ENCODE measurements around the gene UBE2B. TPM values are rescaled to one million over a fixed set of nuclear protein-coding genes. Genes with fewer than 3 reads are reported as not detected.
"Not testable (repeated sequence)": the region's sequence is repeated elsewhere in the genome, so short reads cannot be mapped to it uniquely, and the experiment has no call there.

The UBE2B gene
- polyA plus RNA-seq, 3 donors: 30.6 to 68.6 (median 43.4) TPM

GRCh38 chr5:134420343-134420742 lies 49.0 kb downstream of the UBE2B start:
- H3K27me3 ChIP-seq (ENCODE audit: control insufficient read depth in 2 of 2, insufficient read depth in 2 of 2, low read length in 2 of 2): no peaks in the 10 kb centered on the region
- peaks cover 2% of the 10 kb centered on the region for H3K4me1 Mint-ChIP-seq
- H3K4me3 ChIP-seq (replicated peaks in 1 of 3; ENCODE audit: low read depth in 2 of 3, low read length in 3 of 3): no peak overlapping the region
- no peak overlapping the region for H2AFZ ChIP-seq (ENCODE audit: insufficient read depth, low read depth, low read length, poor library complexity, severe bottlenecking)
- H3K27me3 Mint-ChIP-seq (ENCODE audit: low read depth in 3 of 3): peaks cover 0 to 6% (median 5%) of the 10 kb centered on the region in 3 donors
- intact Hi-C loops (cut with micrococcal nuclease): no loop called here
- no peaks in the 10 kb centered on the region for H3K79me2 ChIP-seq (ENCODE audit: insufficient read depth, low read length)
- TF ChIP-seq CTCF (IDR thresholded peaks at IDR 0.05): no peak
- no peak overlapping the region for H3K4me2 ChIP-seq (replicated peaks; ENCODE audit: extremely low read depth, low read length, poor library complexity, severe bottlenecking)
- peaks cover 0 to 9% of the 10 kb centered on the region in 2 donors for H3K9me3 ChIP-seq (replicated peaks in 1 of 2; ENCODE audit: control insufficient read depth in 1 of 2, insufficient read depth in 1 of 2, low read length in 2 of 2)
- H3K36me3 ChIP-seq (replicated peaks in 1 of 2; ENCODE audit: control insufficient read depth in 1 of 2, insufficient read depth in 2 of 2, low read length in 2 of 2): no peaks in the 10 kb centered on the region
- no peak overlapping the region for H3K4me3 Mint-ChIP-seq
- no peaks in the 10 kb centered on the region for H3K4me1 ChIP-seq (ENCODE audit: control insufficient read depth in 1 of 2, insufficient read depth in 2 of 2, low read length in 2 of 2)
- no peak overlapping the region for H3K27ac Mint-ChIP-seq
- WGBS (ENCODE audit: insufficient coverage): 100% methylated on average over 1 of the region's 2 CpGs
- no peak overlapping the region for H3K9ac ChIP-seq (ENCODE audit: insufficient read depth, low read length, poor library complexity, severe bottlenecking)
- no peak overlapping the region for H3K27ac ChIP-seq (ENCODE audit: low read depth in 1 of 2, low read length in 2 of 2)
- peaks cover 7 to 22% (median 13%) of the 10 kb centered on the region in 7 donors for H3K9me3 Mint-ChIP-seq
- peaks cover 0 to 2% of the 10 kb centered on the region in 2 donors for H3K36me3 Mint-ChIP-seq
- no peak for DNase-seq
- H4K20me1 ChIP-seq (ENCODE audit: insufficient read depth, low read length): no peaks in the 10 kb centered on the region

- H3K27me3 Mint-ChIP-seq (ENCODE audit: low read depth in 3 of 3); H3K9me3 ChIP-seq (replicated peaks in 1 of 2; ENCODE audit: control insufficient read depth in 1 of 2, insufficient read depth in 1 of 2, low read length in 2 of 2); H3K4me1 Mint-ChIP-seq; H4K20me1 ChIP-seq (ENCODE audit: insufficient read depth, low read length); H3K27me3 ChIP-seq (ENCODE audit: control insufficient read depth in 2 of 2, insufficient read depth in 2 of 2, low read length in 2 of 2); intact Hi-C loops (cut with micrococcal nuclease); H3K4me2 ChIP-seq (replicated peaks; ENCODE audit: extremely low read depth, low read length, poor library complexity, severe bottlenecking); DNase-seq; H3K27ac Mint-ChIP-seq; H3K79me2 ChIP-seq (ENCODE audit: insufficient read depth, low read length); H3K4me3 ChIP-seq (replicated peaks in 1 of 3; ENCODE audit: low read depth in 2 of 3, low read length in 3 of 3); H3K4me3 Mint-ChIP-seq; H3K9ac ChIP-seq (ENCODE audit: insufficient read depth, low read length, poor library complexity, severe bottlenecking); H3K27ac ChIP-seq (ENCODE audit: low read depth in 1 of 2, low read length in 2 of 2); H3K4me1 ChIP-seq (ENCODE audit: control insufficient read depth in 1 of 2, insufficient read depth in 2 of 2, low read length in 2 of 2); H3K36me3 Mint-ChIP-seq; H2AFZ ChIP-seq (ENCODE audit: insufficient read depth, low read depth, low read length, poor library complexity, severe bottlenecking); H3K36me3 ChIP-seq (replicated peaks in 1 of 2; ENCODE audit: control insufficient read depth in 1 of 2, insufficient read depth in 2 of 2, low read length in 2 of 2): not testable (repeated sequence)
- H3K9me3 Mint-ChIP-seq: peaks cover 7 to 22% (median 13%) of the 10 kb centered on the region in 7 donors
- no CpG with 5 or more reads among the region's 4 CpGs for WGBS (ENCODE audit: insufficient coverage)
These were observed 49.7 kb downstream of the UBE2B start for GRCh38 chr5:134421038-134421437.
